Measurements from ENCODE around the gene ALB.

ALB gene

GRCh38 chr4:73431813-73432168, 27.7 kb downstream of the ALB start:
- peaks cover 4% of the 10 kb centered on the region for H3K27me3 ChIP-seq (ENCODE audit: insufficient read depth, poor library complexity, severe bottlenecking)
- H3K4me3 ChIP-seq (replicated peaks; ENCODE audit: insufficient read depth, low read length) = no peak overlapping the region
- DNase-seq (ENCODE audit: low read depth in 1 of 2, low spot score in 1 of 2) = no peak
- no peak overlapping the region for H3K27ac ChIP-seq (replicated peaks)
- TF ChIP-seq POLR2AphosphoS5 (IDR thresholded peaks at IDR 0.05; ENCODE audit: low read depth) (no peak), GABPA (IDR thresholded peaks at IDR 0.05; ENCODE audit: low read depth) (no peak), SPI1 (IDR thresholded peaks at IDR 0.05; ENCODE audit: borderline replicate concordance, low read depth) (no peak), REST (IDR thresholded peaks at IDR 0.05; ENCODE audit: insufficient replicate concordance, low read depth) (no peak), CTCF (IDR thresholded peaks at IDR 0.05; ENCODE audit: insufficient read depth, low read length) (no peak)

GRCh38 chr4:73432169-73433000, 28.3 kb downstream of the ALB start:
- Histone ChIP-seq H3K27ac (replicated peaks) (no peak overlapping the region), H3K4me3 (replicated peaks; ENCODE audit: insufficient read depth, low read length) (no peak overlapping the region), H3K27me3 (ENCODE audit: insufficient read depth, poor library complexity, severe bottlenecking) (peaks cover 7% of the 10 kb centered on the region)
- DNase-seq (ENCODE audit: low read depth in 1 of 2, low spot score in 1 of 2) = no peak
- no peak for TF ChIP-seq POLR2AphosphoS5 (IDR thresholded peaks at IDR 0.05; ENCODE audit: low read depth)

GRCh38 chr4:73433140-73433539, 29.1 kb downstream of the ALB start:
- TF ChIP-seq POLR2AphosphoS5 (IDR thresholded peaks at IDR 0.05; ENCODE audit: low read depth) (no peak), SPI1 (IDR thresholded peaks at IDR 0.05; ENCODE audit: borderline replicate concordance, low read depth) (no peak; the same call in 1 of the 2 replicates), GABPA (IDR thresholded peaks at IDR 0.05; ENCODE audit: low read depth) (no peak), CTCF (IDR thresholded peaks at IDR 0.05; ENCODE audit: insufficient read depth, low read length) (no peak), REST (IDR thresholded peaks at IDR 0.05; ENCODE audit: insufficient replicate concordance, low read depth) (no peak)

GRCh38 chr4:73434311-73434710, 30.2 kb downstream of the ALB start:
- TF ChIP-seq CTCF (IDR thresholded peaks at IDR 0.05; ENCODE audit: insufficient read depth, low read length) = peak; percentile 19
- TF ChIP-seq SPI1 (IDR thresholded peaks at IDR 0.05; ENCODE audit: borderline replicate concordance, low read depth) = no peak
- TF ChIP-seq GABPA (IDR thresholded peaks at IDR 0.05; ENCODE audit: low read depth) = no peak
- TF ChIP-seq POLR2AphosphoS5 (IDR thresholded peaks at IDR 0.05; ENCODE audit: low read depth) = no peak
- no peak for TF ChIP-seq REST (IDR thresholded peaks at IDR 0.05; ENCODE audit: insufficient replicate concordance, low read depth)
- H3K4me3 ChIP-seq (replicated peaks; ENCODE audit: insufficient read depth, low read length) = no peak overlapping the region
- DNase-seq (ENCODE audit: low read depth in 1 of 2, low spot score in 1 of 2) = no peak
- peaks cover 9% of the 10 kb centered on the region for H3K27me3 ChIP-seq (ENCODE audit: insufficient read depth, poor library complexity, severe bottlenecking)
- no peak overlapping the region for H3K27ac ChIP-seq (replicated peaks)

More at GRCh38 chr4:73433140-73433539, 29.1 kb downstream of the ALB start:
- no peak overlapping the region for H3K4me3 ChIP-seq (replicated peaks; ENCODE audit: insufficient read depth, low read length)
- no peak overlapping the region for H3K27ac ChIP-seq (replicated peaks)
- no peak for DNase-seq (ENCODE audit: low read depth in 1 of 2, low spot score in 1 of 2)
- H3K27me3 ChIP-seq (ENCODE audit: insufficient read depth, poor library complexity, severe bottlenecking) = peaks cover 9% of the 10 kb centered on the region

All from HL-60 (cell line).